ENCODE data around the gene IL12RB1. TPM values are rescaled to one million over a fixed set of nuclear protein-coding genes. Genes with fewer than 3 reads are reported as not detected.
"Not testable (repeated sequence)": the region's sequence is repeated elsewhere in the genome, so short reads cannot be mapped to it uniquely, and the experiment has no call there.

Gene IL12RB1
- total RNA-seq, 4 donors from 2014 or later, result 1.0 to 4.8 (median 1.9) TPM

DNA sequence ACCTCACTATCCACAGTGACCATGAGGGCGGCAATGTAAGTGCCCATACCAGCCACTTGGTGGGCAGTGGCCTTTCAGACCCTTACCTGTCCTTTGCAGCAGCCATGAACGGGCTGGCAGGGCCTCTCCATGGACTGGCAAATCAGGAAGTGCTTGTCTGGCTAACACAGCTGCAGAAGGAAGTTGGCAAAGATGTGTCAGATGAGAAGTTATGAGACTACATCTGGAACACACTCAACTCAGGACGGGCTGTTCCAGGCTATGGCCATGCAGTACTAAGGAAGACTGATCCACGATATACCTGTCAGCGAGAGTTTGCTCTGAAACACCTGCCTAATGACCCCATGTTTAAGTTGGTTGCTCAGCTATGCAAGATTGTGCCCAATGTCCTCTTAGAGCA lies 55.3 kb downstream of the IL12RB1 start:
- H3K9me3 ChIP-seq; H3K36me3 ChIP-seq; H3K4me3 ChIP-seq; DNase-seq (ENCODE audit: low spot score in 2 of 2); H3K27ac ChIP-seq; H3K27me3 ChIP-seq; H3K4me1 ChIP-seq: not testable (repeated sequence)
- peak in 1 of 2 donors; percentile 35 for TF ChIP-seq EP300 (IDR thresholded peaks at IDR 0.05)
- WGBS, 2 donors, result 78 to 84% methylated on average over 4 to 5 of the region's 5 CpGs

- no peaks in the 10 kb centered on the region for H3K9me3 ChIP-seq
- no peaks in the 10 kb centered on the region for H3K27me3 ChIP-seq
- no peaks in the 10 kb centered on the region for H3K4me1 ChIP-seq
- H3K4me3 ChIP-seq, result no peak overlapping the region
- no peaks in the 10 kb centered on the region for H3K36me3 ChIP-seq
- 66 to 71% methylated on average over 5 to 8 of the region's 8 CpGs for WGBS, 2 donors
- no peak for DNase-seq (ENCODE audit: low spot score in 2 of 2)
- TF ChIP-seq, protein P1, sequence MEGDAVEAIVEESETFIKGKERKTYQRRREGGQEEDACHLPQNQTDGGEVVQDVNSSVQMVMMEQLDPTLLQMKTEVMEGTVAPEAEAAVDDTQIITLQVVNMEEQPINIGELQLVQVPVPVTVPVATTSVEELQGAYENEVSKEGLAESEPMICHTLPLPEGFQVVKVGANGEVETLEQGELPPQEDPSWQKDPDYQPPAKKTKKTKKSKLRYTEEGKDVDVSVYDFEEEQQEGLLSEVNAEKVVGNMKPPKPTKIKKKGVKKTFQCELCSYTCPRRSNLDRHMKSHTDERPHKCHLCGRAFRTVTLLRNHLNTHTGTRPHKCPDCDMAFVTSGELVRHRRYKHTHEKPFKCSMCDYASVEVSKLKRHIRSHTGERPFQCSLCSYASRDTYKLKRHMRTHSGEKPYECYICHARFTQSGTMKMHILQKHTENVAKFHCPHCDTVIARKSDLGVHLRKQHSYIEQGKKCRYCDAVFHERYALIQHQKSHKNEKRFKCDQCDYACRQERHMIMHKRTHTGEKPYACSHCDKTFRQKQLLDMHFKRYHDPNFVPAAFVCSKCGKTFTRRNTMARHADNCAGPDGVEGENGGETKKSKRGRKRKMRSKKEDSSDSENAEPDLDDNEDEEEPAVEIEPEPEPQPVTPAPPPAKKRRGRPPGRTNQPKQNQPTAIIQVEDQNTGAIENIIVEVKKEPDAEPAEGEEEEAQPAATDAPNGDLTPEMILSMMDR (IDR thresholded peaks at IDR 0.05), result no peak
- TF ChIP-seq EP300 (IDR thresholded peaks at IDR 0.05) (no peak), POLR2A (IDR thresholded peaks at IDR 0.05) (no peak)
- no peak overlapping the region for H3K27ac ChIP-seq
Observed at GRCh38 chr19:18029617-18030338, 57.0 kb downstream of the IL12RB1 start.

DNA sequence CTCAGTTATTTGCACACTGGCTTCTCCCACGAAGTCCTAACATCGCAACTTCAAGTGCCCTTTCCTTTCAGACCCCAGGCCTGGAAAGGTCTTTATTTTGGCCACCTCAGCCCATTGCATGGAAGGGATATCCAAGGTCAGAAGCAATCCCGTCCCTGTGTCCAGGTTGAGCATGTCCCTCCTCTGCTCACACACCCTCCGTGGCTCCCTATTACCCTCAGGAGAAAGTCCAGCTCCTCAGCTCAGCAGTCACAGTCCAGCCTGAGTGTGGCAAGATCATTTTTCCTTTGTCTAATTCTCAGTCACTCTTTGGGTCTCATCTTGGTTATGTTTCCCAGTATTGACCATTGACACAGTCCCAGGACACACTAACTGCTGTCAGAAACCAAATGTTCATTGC lies 59.6 kb downstream of the IL12RB1 start:
- WGBS, 2 donors, result 84 to 85% methylated on average over 4 of the region's 4 CpGs
- no peaks in the 10 kb centered on the region for H3K36me3 ChIP-seq
- no peaks in the 10 kb centered on the region for H3K27me3 ChIP-seq
- no peak for TF ChIP-seq POLR2A (IDR thresholded peaks at IDR 0.05)
- peaks cover 0 to 24% (median 18%) of the 10 kb centered on the region in 4 donors for H3K4me1 ChIP-seq
- peak overlapping the region in 1 of 4 donors; percentile 40 for H3K27ac ChIP-seq
- H3K9me3 ChIP-seq, result no peaks in the 10 kb centered on the region
- H3K4me3 ChIP-seq, result no peak overlapping the region
- no peak for DNase-seq (ENCODE audit: low spot score in 2 of 2)

GRCh38 chr19:18023622-18024251 lies 63.0 kb downstream of the IL12RB1 start:
- WGBS, 2 donors, result 38 to 54% methylated on average over 8 to 22 of the region's 23 CpGs
- Histone ChIP-seq H3K4me3 (no peak overlapping the region), H3K27me3 (no peaks in the 10 kb centered on the region), H3K36me3 (no peaks in the 10 kb centered on the region), H3K4me1 (peaks cover 0 to 57% (median 44%) of the 10 kb centered on the region in 4 donors), H3K27ac (peak overlapping the region; percentile 86 to 95 (median 90)), H3K9me3 (no peaks in the 10 kb centered on the region)
- TF ChIP-seq POLR2A (IDR thresholded peaks at IDR 0.05), result peak in 1 of 2 donors; percentile 39
- peak; percentile 98 to 99 for TF ChIP-seq EP300 (IDR thresholded peaks at IDR 0.05)
- TF ChIP-seq, protein P1 (IDR thresholded peaks at IDR 0.05), result peak in 2 of 5 experiments; percentile 12 to 20
- DNase-seq (ENCODE audit: low spot score in 2 of 2), result peak; percentile 89 to 96

DNA sequence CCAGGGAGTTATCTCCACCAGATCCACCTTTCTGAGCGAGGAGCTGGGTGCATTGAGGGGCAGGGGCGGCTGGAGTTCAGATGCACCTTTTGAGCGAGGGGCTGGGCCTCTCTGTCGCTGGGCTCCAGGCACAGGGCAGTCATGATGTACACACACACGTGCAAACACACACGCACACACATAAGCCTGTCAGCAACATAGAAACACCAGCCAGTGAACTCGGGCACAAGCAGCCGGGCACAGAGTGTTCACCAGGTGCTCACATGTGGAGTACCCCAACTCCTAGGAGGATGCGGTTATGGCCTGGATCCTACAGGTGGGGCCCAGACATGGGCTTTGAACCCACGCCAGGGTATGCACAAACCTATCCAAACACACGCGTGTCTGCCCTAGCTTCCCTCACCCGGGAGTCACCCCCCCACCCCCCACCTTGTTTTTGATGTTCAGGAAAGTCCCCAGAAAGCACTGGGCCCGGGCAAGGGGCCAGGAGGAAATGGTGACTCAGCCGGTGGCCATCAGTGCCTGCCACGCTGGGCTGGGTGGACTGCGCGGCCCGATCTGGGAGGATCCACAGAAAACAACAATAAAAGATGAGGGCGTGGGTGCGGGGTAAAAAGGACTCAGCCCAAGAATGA lies 65.5 kb downstream of the IL12RB1 start:
- DNase-seq (ENCODE audit: low spot score in 2 of 2), result peak; percentile 76 to 78
- no peaks in the 10 kb centered on the region for H3K9me3 ChIP-seq
- no peak overlapping the region for H3K4me3 ChIP-seq
- 43 to 48% methylated on average over 15 to 21 of the region's 21 CpGs for WGBS, 2 donors
- H3K36me3 ChIP-seq, result no peaks in the 10 kb centered on the region
- peak overlapping the region; percentile 86 to 95 (median 90) for H3K27ac ChIP-seq
- TF ChIP-seq, protein P1 (IDR thresholded peaks at IDR 0.05), result no peak
- TF ChIP-seq EP300 (IDR thresholded peaks at IDR 0.05) (peak; percentile 84 to 85), POLR2A (IDR thresholded peaks at IDR 0.05) (peak in 1 of 2 donors; percentile 28)
- no peaks in the 10 kb centered on the region for H3K27me3 ChIP-seq
- H3K4me1 ChIP-seq, result peaks cover 0 to 78% (median 53%) of the 10 kb centered on the region in 4 donors
